Fibroblast of lung (primary cell): ENCODE data around the gene SYTL1.

Source experiments
- EZH2 ChIP-seq: IDR thresholded peaks from 2 replicates; pipeline ENCODE4 v1.5.1; 2012; ENCODE audit warnings: low read length, control low read depth, mild to moderate bottlenecking; ENCODE audit errors: missing control alignments
- TF ChIP-seq, protein P1 (sequence below), 2 donors: IDR thresholded peaks in 1 of 2; conservative IDR thresholded peaks in 1 of 2; 1 replicate in 1 of 2; 2 replicates in 1 of 2; pipeline ENCODE4 v1.5.1; 2011 to 2012; ENCODE audit warnings: low read length in 2 of 2, control low read depth in 1 of 2, inconsistent platforms in 1 of 2, low read depth in 1 of 2, mild to moderate bottlenecking in 1 of 2

DNA sequence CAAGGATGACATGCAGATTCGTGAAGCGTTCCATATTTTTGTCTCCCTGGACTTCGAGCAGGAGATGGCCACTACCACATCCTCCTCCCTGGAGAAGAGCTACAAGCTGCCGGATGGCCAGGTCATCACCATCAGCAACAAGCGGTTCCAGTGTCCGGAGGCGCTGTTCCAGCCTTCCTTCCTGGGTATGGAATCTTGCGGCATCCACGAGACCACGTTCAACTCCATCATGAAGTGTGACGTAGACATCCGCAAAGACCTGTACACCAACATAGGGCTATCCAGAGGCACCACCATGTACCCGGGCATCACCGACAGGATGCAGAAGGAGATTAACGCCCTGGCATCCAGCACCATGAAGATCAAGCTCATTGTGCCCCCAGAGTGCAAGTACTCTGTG lies 16.5 kb upstream of the SYTL1 start:
- TF ChIP-seq, protein P1, sequence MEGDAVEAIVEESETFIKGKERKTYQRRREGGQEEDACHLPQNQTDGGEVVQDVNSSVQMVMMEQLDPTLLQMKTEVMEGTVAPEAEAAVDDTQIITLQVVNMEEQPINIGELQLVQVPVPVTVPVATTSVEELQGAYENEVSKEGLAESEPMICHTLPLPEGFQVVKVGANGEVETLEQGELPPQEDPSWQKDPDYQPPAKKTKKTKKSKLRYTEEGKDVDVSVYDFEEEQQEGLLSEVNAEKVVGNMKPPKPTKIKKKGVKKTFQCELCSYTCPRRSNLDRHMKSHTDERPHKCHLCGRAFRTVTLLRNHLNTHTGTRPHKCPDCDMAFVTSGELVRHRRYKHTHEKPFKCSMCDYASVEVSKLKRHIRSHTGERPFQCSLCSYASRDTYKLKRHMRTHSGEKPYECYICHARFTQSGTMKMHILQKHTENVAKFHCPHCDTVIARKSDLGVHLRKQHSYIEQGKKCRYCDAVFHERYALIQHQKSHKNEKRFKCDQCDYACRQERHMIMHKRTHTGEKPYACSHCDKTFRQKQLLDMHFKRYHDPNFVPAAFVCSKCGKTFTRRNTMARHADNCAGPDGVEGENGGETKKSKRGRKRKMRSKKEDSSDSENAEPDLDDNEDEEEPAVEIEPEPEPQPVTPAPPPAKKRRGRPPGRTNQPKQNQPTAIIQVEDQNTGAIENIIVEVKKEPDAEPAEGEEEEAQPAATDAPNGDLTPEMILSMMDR (conservative IDR thresholded peaks at IDR 0.05 in 1 of 2, IDR thresholded peaks at IDR 0.05 in 1 of 2; ENCODE audit: low read depth in 1 of 2, low read length in 2 of 2) = no peak
- TF ChIP-seq EZH2 = no peak
